ENCODE measurements around the gene TEAD4.

Gene TEAD4

DNA sequence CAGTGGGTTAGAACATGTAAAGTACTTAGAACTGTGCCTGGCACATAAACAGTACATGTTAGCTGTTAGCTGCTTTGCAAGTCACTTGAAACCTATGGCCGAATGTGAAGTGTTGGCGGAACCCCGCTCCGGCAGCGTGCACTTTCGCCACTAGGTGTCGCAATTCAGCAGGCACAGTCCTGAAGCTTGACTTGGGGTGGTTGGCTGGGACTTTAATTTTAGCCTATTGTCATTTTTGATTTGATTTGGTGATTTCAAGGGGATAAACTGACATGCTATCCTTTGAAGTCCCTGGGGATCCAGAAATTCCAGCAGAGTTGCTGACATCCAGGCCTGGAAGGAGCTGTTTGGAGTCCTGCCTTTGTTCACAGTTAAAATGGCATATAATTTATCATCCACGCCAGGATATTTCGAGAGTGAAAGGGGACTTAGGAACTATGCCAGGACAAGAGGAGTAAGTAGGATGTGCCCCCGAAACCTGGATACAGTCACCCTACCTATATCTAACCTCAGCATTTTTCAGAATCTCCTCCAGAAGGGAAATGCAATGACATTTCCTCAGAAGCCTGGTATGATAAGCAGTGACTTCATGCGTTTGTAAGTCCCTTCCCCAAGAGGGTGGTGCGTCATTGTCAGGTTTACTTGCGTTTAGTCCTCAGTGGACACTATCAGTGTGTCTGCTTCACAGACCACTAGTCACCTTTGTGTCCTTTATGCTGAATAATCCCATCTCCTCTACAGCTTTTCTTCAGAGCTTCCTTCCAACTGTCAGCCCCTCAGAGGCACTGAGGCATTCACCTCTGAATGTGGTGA is 114.4 kb downstream of the TEAD4 start:
- H3K4me3 ChIP-seq (replicated peaks; ENCODE audit: low read depth, low read length), result no peak overlapping the region
- peak; percentile 92 for DNase-seq (ENCODE audit: low read depth)
- TF ChIP-seq, protein P1, sequence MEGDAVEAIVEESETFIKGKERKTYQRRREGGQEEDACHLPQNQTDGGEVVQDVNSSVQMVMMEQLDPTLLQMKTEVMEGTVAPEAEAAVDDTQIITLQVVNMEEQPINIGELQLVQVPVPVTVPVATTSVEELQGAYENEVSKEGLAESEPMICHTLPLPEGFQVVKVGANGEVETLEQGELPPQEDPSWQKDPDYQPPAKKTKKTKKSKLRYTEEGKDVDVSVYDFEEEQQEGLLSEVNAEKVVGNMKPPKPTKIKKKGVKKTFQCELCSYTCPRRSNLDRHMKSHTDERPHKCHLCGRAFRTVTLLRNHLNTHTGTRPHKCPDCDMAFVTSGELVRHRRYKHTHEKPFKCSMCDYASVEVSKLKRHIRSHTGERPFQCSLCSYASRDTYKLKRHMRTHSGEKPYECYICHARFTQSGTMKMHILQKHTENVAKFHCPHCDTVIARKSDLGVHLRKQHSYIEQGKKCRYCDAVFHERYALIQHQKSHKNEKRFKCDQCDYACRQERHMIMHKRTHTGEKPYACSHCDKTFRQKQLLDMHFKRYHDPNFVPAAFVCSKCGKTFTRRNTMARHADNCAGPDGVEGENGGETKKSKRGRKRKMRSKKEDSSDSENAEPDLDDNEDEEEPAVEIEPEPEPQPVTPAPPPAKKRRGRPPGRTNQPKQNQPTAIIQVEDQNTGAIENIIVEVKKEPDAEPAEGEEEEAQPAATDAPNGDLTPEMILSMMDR (IDR thresholded peaks at IDR 0.05; ENCODE audit: low read length, missing control alignments), result peak; percentile 99

DNA sequence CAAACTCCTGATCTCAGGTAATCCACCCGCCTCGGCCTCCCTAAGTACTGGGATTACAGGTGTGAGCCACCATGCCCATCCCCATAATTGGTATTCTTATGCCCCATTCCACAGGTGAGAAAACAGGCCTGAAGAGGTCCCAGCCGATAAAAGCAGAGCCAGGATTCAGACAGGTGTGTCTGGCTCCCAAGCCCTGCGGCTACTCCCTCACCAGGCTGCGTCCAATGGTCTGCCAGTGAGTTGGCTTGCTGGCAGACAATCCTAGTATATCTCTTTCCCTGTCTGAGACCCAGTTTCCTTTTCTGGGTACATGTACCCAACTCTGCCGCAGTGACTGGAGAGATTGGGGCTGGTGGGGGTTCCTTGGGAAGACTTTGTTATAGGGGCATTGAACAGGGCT is 116.1 kb downstream of the TEAD4 start:
- TF ChIP-seq, protein P1 (IDR thresholded peaks at IDR 0.05; ENCODE audit: low read length, missing control alignments), result no peak
- no peak overlapping the region for H3K4me3 ChIP-seq (replicated peaks; ENCODE audit: low read depth, low read length)
- no peak for DNase-seq (ENCODE audit: low read depth)

DNA sequence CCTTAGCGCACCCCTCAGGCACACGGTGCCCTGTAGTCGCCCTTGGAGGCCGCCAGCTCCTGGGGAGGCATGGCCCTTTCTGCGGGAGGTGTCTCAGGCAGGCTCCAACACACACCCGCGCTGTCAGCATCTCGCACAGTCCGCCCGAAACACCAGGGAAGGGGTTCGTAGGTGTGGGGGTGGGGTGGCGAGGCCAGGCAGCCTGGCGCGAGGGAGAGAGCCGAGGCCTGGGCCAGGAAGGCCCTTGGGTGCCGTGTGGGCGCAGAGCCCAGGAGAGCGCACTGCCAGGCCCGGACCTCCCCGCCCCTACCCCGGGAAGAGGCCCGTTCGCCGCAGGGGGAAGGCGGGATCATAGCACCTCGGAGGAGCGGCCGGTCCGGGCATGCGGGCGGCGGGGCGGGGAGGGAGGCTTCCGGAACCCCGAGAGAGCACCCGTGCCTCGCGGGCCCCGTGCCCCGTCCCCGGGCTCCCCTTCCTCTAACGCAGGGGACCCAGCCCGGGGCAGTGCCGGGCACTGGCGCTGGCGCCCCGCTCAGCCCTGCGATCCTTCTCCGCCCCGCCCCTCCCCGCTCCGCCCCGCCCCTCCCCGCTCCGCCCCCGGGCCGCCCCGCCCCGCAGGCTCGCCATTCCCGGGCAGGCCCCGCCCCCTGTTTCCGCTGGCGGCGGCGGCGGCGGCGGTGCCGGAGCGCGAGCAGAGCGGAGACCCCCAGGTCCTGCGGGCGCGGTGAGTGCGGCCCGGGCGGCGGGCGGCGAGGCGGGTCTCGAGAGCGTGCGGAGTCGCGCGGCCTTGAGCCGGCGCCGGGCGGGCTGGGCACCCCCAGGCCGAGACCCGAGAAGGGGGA is 117.8 kb downstream of the TEAD4 start, which contains the start of gene TSPAN9:
TSS of gene TSPAN9 (plus strand) at position 650 of the 842 bp plus-strand sequence. CDS start 123,815 bp downstream, outside the sequence.
- TF ChIP-seq, protein P1 (IDR thresholded peaks at IDR 0.05; ENCODE audit: low read length, missing control alignments), result no peak
- DNase-seq (ENCODE audit: low read depth), result peak; percentile 76
- peak within 1 kb of the TSS; percentile 88 for H3K4me3 ChIP-seq (replicated peaks; ENCODE audit: low read depth, low read length)

DNA sequence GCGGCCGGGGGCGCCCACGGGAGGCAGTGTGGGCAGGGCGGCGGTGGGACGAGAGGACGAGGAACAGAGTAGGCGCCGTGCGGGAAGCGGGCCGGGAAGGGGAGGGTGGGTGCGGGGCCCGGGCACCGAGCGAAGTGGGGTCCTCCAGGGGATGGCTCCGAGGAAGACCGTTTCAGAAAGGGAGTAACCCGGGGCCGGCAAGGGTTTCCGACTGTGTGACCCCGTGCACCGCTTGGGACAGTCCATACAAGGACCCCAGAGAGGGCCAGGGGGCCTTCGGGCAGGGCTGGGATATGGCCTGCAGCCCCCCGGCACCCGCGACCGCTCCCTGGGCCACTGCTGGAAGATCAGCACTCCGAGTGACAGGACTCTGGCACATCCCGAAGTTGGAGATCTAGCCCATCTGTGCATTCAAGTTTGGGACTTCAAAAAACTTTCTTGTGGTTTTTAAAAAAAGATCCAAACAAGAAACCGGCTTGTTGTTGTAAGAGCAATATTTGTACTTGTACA is 118.4 kb downstream of the TEAD4 start:
- DNase-seq (ENCODE audit: low read depth), result peak; percentile 65
- TF ChIP-seq, protein P1 (IDR thresholded peaks at IDR 0.05; ENCODE audit: low read length, missing control alignments), result no peak
- H3K4me3 ChIP-seq (replicated peaks; ENCODE audit: low read depth, low read length), result peak overlapping the region; percentile 88

DNA sequence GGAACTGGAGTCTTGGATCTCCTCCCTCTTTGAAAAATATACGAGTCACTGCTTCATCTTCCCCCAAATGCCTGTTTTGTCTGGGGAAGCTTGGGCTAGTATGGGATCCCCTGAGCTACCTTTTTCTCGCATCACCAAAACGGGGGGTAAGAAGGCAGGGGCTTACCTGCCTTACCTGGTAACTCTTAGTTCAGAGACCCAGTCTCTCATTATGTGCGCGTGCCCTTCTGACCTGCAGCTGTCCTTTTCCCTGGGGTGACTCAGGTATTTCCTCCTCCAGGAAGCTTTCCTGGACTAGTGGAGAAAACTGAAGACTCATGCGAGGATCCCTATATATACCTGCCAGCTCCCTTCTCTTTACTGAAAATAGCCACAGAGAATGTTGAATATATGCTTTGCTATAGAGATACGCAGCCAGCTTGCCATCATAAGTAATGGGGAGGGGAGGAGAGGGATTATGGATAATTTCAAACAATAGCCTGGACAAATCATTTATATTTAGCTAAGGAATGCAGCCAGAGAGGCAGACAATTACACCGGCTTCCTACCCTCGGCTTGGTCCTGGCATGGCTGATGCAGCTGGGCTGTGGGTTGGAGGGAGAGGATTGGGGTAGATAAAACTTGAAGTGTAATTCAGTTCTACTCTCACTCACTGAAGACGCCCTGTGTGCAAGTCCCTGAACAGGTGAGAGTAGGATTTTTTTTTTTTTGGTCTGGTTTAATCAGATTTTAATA is 119.1 kb downstream of the TEAD4 start:
- H3K4me3 ChIP-seq (replicated peaks; ENCODE audit: low read depth, low read length), result peak overlapping the region; percentile 88
- TF ChIP-seq, protein P1 (IDR thresholded peaks at IDR 0.05; ENCODE audit: low read length, missing control alignments), result no peak
- DNase-seq (ENCODE audit: low read depth), result no peak

DNA sequence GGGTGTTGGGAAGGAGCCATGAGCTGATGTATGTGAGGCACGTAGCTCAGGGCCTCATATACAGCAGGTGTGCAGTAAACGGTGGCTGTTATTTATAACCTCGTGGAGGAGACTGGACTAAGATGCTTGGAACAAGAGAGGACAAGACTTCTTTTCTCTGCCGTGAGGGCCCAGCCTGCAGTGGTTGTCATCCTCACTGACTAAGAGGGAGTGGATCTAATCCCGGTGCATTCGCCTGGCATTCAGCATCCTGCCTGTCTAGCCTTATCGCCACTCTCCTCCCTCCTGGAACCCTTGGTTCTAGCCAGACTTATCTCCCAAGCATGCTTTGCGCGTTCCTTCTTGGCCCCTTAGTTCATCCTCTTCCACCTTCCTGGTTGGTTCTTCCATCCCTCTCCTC is 121.9 kb downstream of the TEAD4 start:
- no peak for DNase-seq (ENCODE audit: low read depth)
- TF ChIP-seq, protein P1 (IDR thresholded peaks at IDR 0.05; ENCODE audit: low read length, missing control alignments), result no peak
- no peak overlapping the region for H3K4me3 ChIP-seq (replicated peaks; ENCODE audit: low read depth, low read length)
